HCT116 (cell line): Measurements from ENCODE around the gene FNBP1.

ENCODE experiments used
- CTCF ChIP-seq, 3 experiments: fragments of 200-600 bp in 1 of 3; sonication (generic) in 1 of 3; IDR thresholded peaks in 2 of 3; conservative IDR thresholded peaks in 1 of 3; 2 replicates each; pipeline ENCODE4 v1.5.1; 2012 to 2017; ENCODE audit warnings: low read depth in 2 of 3, low read length in 2 of 3, antibody characterized with exemption in 1 of 3, borderline replicate concordance in 1 of 3, control low read depth in 1 of 3, mild to moderate bottlenecking in 1 of 3, mixed read lengths in 1 of 3, mixed run types in 1 of 3, moderate library complexity in 1 of 3; ENCODE audit not compliant: insufficient read depth in 1 of 3
- FOSL1 ChIP-seq: IDR thresholded peaks from 2 replicates; pipeline ENCODE4 v1.6.1; 2012; ENCODE audit warnings: low read depth
- TF ChIP-seq, protein P1 (sequence below): IDR thresholded peaks from 2 replicates; pipeline ENCODE4 v1.6.1; 2012; ENCODE audit warnings: low read depth

DNA sequence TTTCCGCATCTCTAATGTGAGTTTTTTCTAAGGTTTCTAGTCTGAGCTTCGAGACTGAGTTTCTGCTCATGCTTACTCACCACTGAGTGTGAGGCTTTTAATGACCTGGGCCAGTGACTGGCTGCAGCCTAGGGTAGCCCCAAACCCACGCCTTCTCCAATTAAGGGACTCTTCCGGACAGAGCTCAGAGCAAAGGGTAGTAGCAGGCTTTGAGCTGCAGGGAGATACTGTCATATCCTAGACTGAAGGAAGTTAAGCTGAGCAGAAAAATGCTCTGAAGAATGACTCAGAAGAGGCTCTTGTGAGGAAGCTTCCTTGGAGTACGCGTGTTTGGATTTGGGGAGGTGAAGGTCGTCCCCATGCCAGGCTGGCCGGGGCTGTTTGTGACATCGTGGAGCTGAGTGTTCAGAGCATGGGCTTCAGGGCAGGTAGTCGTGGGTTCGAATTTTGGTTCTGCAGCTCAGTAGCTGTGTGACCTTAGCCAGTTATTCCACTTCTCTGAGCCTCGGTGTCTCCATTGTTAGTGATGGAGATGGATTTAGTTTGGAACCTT is 204.2 kb downstream of the FNBP1 start:
- no peak for TF ChIP-seq CTCF (IDR thresholded peaks at IDR 0.05 in 2 of 3, conservative IDR thresholded peaks at IDR 0.05 in 1 of 3; ENCODE audit: borderline replicate concordance in 1 of 3, insufficient read depth in 1 of 3, low read depth in 2 of 3, low read length in 2 of 3)
- TF ChIP-seq FOSL1: no peak
- TF ChIP-seq, protein P1, sequence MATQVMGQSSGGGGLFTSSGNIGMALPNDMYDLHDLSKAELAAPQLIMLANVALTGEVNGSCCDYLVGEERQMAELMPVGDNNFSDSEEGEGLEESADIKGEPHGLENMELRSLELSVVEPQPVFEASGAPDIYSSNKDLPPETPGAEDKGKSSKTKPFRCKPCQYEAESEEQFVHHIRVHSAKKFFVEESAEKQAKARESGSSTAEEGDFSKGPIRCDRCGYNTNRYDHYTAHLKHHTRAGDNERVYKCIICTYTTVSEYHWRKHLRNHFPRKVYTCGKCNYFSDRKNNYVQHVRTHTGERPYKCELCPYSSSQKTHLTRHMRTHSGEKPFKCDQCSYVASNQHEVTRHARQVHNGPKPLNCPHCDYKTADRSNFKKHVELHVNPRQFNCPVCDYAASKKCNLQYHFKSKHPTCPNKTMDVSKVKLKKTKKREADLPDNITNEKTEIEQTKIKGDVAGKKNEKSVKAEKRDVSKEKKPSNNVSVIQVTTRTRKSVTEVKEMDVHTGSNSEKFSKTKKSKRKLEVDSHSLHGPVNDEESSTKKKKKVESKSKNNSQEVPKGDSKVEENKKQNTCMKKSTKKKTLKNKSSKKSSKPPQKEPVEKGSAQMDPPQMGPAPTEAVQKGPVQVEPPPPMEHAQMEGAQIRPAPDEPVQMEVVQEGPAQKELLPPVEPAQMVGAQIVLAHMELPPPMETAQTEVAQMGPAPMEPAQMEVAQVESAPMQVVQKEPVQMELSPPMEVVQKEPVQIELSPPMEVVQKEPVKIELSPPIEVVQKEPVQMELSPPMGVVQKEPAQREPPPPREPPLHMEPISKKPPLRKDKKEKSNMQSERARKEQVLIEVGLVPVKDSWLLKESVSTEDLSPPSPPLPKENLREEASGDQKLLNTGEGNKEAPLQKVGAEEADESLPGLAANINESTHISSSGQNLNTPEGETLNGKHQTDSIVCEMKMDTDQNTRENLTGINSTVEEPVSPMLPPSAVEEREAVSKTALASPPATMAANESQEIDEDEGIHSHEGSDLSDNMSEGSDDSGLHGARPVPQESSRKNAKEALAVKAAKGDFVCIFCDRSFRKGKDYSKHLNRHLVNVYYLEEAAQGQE: no peak
